Omental fat pad (tissue), 4 donors: ENCODE results near the gene ARHGAP42. TPM values are rescaled to one million over a fixed set of nuclear protein-coding genes. Genes with fewer than 3 reads are reported as not detected.

Experiments
- ATAC-seq: fragments of 150-250 bp; one replicate; pipeline ENCODE4 v1.9.1; 2016; ENCODE audit warnings: mild to moderate bottlenecking, moderate library complexity; ENCODE audit not compliant: low FRiP score
- DNase-seq: peaks from one replicate; pipeline ENCODE4 v3.0.0-alpha.2; 2019; ENCODE audit warnings: low spot score
- CTCF ChIP-seq, 3 donors: fragments of 450-650 bp; IDR thresholded peaks; one replicate each; pipeline ENCODE4 v1.5.1; 2016 to 2017; ENCODE audit warnings: antibody characterized with exemption in 3 of 3, mild to moderate bottlenecking in 3 of 3, moderate library complexity in 2 of 3
- total RNA-seq, 4 donors: library from RNA; depleted of rRNA; stranded (reverse); fragments of >200 nt; gene quantifications; one replicate each; pipeline ENCODE4 v1.1.0, GENCODE V29; 2016

Gene ARHGAP42
- total RNA-seq, 4 donors from 2014 or later: 9.6 to 47.4 (median 15.7) TPM

DNA sequence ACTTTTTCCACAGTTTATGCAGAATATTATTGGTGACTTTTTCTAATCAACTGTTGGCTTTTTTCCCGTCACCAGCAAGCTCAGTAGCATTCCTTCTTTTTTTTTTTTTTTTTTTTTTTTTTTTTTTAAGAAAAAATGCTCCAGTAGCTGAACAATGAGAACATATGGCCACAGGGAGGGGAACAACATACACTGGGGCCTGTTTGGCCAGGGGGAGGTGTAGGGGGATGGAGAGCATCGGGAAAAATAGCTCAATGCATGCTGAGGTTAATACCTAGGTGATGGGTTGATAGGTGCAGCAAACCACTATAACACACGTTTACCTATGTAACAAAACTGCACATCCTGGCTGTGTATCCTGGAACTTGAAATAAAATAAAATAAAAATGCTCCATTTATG, 82.5 kb downstream of the ARHGAP42 start:
- no peak for ATAC-seq
- no peak for DNase-seq
- TF ChIP-seq CTCF (IDR thresholded peaks at IDR 0.05): no peak

GRCh38 chr11:100774132-100774531, 87.0 kb downstream of the ARHGAP42 start:
- ATAC-seq (no peak), DNase-seq (no peak)
- TF ChIP-seq CTCF (IDR thresholded peaks at IDR 0.05): no peak

- ATAC-seq: no peak
- DNase-seq: no peak
- no peak for TF ChIP-seq CTCF (IDR thresholded peaks at IDR 0.05)
These were observed 87.8 kb downstream of the ARHGAP42 start for GRCh38 chr11:100774859-100775258.

DNA sequence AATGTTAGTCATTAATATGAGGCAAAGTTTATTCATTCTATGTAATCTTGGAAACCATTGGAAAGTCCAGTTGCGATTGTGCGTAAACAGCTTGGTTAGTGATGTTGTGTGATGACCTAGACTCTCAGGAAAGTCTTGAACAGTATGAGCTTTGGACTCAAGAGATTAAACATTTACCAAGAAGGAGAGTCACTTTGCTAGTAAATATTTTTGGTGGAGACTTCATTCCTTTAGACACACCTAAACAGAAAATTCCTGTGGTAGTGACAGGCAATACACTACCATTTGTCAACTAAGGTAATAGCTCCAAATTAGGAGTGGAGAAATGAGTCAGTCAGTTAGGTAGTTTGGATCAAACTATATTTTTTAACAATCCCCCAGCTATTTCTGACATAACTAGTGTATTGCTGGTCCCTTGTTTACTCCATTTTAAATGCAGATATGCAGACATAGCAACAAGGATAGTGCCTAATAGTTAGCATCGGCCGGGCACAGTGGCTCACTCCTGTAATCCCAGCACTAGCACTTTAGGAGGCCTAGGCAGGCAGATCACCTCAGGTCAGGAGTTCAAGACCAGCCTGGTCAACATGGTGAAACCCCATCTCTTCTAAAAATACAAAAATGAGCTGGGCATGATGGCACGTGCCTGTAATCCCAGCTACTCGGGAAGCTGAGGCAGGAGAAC, 89.3 kb downstream of the ARHGAP42 start:
- no peak for TF ChIP-seq CTCF (IDR thresholded peaks at IDR 0.05)
- DNase-seq: no peak
- ATAC-seq: no peak

DNA sequence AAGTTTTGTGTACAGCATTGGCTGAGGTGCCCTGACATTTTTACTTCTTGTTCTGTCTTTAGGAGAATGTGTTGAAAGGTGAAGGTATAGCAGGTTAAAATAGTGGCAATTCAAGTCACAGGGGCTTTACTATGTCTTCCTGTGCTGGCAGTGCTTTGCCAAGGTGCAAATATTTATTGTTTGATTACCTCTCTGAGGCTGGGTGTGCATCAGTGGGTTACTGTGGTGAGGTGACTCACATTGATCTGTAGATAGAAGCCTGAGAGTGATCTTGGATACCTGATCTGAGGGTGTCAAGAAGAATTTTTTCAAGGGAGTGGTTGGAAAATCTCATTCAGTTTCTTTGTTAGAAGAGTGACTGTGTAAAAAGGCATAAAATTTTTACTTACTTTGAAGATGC, 90.0 kb downstream of the ARHGAP42 start:
- ATAC-seq (no peak), DNase-seq (no peak)
- no peak for TF ChIP-seq CTCF (IDR thresholded peaks at IDR 0.05)

GRCh38 chr11:100777736-100778135, 90.6 kb downstream of the ARHGAP42 start:
- TF ChIP-seq CTCF (IDR thresholded peaks at IDR 0.05): no peak
- DNase-seq: no peak
- no peak for ATAC-seq

- no peak for DNase-seq
- TF ChIP-seq CTCF (IDR thresholded peaks at IDR 0.05): no peak
- ATAC-seq: no peak
These were observed 91.2 kb downstream of the ARHGAP42 start for GRCh38 chr11:100778166-100778785.
